GM12874 (cell line): ENCODE measurements around the gene PLPPR2.

ENCODE experiments used
- TF ChIP-seq, protein P1 (sequence below): IDR thresholded peaks from 2 replicates; pipeline ENCODE4 v1.5.1; 2011; ENCODE audit warnings: low read depth, mild to moderate bottlenecking, control low read depth, low read length, moderate library complexity; ENCODE audit not compliant: insufficient read depth

Gene PLPPR2

DNA sequence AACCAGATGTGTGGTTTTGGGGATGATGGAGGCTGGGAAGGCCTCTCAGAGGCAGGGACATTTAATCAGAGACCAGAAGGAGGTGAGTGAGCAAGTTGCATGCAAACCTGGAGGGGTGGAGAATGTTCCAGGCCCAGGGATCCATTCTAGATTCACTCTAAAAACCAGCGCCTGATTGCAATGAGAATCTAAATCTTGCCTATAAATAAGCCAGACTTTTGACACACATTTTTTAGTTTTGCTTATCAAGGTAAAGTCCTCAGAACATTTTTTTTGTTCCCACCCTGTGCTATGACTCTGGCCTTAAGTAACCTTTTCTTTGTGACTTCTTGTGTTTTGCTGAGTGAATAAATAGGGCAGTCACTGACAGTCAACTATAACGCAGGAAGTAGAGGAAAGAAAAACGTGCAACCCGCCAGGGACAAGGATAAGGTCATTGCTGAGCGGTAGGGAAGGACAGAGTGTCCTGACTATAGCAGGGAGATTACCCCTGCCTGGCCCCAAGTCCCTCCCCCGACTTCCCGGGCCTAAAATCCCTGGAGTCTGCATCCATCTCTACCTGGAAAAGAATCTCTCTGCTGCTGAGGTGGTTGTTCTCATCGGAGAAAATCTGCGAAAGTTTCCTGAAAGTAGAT is 49.5 kb downstream of the PLPPR2 start:
- TF ChIP-seq, protein P1, sequence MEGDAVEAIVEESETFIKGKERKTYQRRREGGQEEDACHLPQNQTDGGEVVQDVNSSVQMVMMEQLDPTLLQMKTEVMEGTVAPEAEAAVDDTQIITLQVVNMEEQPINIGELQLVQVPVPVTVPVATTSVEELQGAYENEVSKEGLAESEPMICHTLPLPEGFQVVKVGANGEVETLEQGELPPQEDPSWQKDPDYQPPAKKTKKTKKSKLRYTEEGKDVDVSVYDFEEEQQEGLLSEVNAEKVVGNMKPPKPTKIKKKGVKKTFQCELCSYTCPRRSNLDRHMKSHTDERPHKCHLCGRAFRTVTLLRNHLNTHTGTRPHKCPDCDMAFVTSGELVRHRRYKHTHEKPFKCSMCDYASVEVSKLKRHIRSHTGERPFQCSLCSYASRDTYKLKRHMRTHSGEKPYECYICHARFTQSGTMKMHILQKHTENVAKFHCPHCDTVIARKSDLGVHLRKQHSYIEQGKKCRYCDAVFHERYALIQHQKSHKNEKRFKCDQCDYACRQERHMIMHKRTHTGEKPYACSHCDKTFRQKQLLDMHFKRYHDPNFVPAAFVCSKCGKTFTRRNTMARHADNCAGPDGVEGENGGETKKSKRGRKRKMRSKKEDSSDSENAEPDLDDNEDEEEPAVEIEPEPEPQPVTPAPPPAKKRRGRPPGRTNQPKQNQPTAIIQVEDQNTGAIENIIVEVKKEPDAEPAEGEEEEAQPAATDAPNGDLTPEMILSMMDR, result no peak

DNA sequence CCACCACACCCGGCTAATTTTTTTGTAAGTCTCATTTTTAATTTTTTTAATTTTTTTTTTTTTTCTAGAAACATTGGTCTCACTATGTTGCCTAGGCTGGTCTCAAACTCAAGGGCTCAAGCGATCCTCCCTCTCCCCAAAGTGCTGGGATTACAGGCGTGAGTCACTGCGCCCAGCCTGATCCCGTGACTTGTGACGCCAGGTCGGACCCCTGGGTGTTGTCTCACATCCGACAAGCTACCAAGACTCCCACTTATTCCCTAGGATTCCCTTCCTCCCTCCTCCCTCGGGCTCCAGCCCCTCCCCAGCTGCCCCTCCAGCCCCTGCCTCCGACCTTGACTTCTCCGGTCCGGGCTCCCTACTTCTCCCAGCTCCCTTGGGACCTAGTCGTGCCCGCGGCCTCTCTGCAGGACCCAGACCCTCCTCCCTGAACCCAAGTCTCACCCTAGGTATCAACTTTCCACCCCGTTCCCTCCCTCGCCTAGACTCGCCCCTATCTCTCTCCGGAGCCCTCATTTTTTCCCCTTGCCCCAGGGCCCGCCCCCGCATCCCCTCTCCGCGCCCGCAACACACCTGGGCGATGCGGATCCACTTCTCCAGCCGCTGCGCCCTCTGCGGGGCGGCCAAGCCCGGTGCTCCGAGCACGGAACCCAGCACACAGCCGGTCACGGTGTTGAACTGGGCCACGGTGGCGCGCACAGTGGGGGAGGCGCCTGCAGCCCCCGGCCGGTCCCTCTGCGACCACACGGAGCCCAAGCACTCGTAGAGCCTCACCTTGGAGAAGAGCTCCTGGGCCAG is 50.8 kb downstream of the PLPPR2 start:
- TF ChIP-seq, protein P1, result 0 out of 2 replicates have a peak, but pooled peaks have one; percentile 9

DNA sequence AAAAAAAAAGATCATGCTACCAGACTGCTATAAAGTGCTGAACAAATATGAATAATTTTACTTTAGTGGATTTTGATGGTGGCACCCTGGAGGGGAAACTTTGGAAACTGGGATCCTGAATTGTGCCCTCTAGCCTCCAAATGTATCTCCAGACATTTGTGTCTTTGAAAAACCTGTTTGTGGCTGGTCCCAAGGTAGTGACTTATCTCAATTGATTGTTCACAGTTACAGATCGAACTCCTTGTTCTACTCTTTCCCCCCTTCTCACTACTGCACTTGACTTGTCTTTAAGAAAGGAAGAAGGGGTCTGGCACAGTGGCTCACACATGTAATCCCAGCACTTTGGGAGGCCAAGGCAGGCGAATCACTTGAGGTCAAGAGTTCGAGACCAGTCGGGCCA is 53.4 kb downstream of the PLPPR2 start:
- TF ChIP-seq, protein P1, result no peak

DNA sequence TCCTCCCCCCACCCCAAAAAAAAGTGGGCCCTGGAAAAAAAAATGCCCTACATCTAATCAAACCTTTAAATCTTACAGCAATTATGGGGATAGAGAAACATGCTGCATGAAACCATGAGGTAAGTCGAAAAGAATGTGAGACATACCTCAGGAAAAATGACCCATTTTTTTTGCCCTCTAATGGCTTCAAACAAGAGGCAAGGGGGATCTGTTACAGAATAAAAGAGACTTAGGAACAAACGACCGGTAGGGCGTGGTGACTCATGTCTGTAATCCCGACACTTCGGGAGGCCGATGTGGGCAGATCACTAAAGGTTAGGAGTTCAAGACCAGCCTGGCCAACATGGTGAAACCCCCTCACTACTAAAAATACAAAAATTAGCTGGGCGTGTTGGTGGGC is 55.5 kb downstream of the PLPPR2 start:
- TF ChIP-seq, protein P1, result no peak

DNA sequence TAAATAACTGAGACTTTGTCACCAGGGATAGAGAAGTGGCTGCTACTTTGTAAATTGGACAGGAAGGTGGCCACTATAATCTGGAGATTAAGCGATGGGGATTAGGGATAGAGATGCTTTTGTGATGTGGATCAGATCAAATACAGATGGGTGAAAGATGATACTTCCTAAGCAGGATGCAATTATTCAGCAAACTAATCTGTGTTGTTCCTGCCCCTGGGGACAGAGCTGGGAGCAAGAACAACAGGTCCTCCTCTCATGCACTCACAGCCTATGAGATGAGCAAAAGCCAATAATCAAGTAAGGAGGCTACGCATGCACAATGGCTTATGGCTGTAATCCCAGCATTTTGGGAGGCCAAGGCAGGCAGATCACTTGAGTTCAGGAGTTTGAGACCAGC is 59.3 kb downstream of the PLPPR2 start:
- TF ChIP-seq, protein P1, result no peak
